Cortex of kidney (tissue), 1 donor: ENCODE results near the gene FRYL.

Experiments
- DNase-seq: peaks from one replicate; lab custom pipeline; 2025; lab: John Stamatoyannopoulos, UW

Gene FRYL

GRCh38 chr4:48604527-48604926, 175.6 kb downstream of the FRYL start:
- no peak for DNase-seq

- no peak for DNase-seq
These were observed 176.0 kb downstream of the FRYL start for GRCh38 chr4:48604041-48604440.

GRCh38 chr4:48603366-48604003, 176.6 kb downstream of the FRYL start:
- no peak for DNase-seq

DNA sequence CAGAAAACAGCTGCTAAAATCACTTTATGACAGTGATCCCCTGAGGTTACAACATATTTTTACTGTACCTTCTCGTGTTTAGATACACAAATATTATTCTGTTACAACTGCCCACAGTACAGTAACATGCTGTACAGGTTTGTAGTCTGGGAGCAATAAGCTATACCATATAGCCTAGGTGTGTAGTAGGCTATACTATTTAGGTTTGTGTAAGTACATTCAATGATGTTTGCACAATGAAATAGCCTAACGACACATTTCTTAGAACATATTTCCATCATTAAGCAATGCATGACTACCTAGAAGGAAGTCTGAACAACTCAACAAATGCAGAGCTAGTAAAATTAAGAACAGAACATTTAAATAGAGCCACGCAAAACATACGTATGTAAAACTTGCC, 177.3 kb downstream of the FRYL start:
- DNase-seq = no peak

DNA sequence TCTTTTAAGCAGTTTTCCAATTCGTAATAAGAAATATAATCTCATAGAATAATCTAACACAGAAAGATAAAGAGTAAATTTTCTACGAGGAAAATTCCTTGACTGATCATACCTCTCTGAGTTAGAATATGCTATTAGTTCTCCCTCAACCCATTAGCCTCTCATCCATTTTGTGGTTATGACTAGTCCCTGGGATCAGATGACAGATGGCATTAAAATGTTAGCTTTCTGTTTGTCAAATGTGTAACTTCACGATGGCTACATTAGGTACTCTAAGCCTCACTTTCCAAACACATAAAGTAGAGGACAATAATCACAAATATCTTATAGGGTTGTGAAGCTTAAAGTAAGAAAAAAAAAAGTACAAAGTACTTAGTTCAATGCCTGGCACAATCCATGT, 177.9 kb downstream of the FRYL start:
- DNase-seq = no peak

DNA sequence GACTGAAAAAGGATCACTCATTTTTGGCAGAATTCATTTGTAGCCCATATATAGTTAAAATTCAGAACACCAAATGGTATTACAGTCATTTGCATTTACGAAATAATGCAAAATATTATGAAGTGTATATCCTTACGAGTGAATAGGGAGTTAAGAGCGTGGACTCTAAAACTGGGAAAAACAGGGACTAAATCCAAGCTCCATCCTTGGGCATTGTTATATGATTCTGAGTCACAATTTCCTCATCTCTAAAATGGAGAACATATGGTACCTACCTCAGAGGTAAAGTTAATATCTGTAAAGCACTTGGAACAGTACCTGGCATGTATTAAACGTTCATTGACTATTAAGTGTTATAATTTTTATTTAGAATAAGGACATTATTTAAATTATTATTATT, 183.7 kb downstream of the FRYL start:
- no peak for DNase-seq

GRCh38 chr4:48594180-48594579, 185.9 kb downstream of the FRYL start:
- no peak for DNase-seq

DNA sequence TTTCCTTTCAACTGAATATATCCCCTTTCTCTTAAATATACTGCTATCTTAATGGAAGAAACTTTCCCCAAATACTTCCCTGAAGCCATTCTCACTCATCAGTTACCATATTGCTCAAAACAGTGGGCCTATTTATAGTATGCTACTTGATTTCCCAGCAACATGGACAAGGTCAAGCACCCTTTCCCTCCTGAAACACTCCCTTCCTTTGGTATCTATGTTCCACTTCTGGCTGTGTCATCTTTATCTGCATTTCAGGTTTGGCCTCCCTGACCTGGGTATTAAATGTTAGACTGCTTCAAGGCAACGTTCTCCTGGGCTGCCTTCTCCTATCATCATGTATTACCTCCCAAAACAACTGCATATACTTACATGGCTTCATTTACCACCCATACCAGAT, 188.7 kb downstream of the FRYL start:
- DNase-seq = no peak

DNA sequence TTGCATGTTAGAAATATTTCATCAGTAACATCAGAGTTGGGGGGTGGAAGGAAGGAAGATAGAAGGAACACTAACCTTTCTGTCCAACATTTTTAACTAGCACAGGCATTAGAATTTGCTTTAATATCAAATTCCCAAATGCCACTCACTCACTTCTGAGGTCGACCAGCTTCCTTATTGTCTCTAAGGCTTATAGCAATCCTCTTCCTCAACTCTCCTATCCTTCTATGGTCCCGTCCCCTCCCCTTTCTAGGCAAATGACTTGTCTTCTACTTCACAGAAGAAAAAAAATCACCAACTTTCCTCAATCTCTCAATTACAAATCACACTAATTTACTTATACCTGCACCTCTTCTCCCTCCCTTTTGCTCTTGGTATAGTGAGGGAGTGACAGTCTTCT, 189.2 kb downstream of the FRYL start:
- DNase-seq = no peak

DNA sequence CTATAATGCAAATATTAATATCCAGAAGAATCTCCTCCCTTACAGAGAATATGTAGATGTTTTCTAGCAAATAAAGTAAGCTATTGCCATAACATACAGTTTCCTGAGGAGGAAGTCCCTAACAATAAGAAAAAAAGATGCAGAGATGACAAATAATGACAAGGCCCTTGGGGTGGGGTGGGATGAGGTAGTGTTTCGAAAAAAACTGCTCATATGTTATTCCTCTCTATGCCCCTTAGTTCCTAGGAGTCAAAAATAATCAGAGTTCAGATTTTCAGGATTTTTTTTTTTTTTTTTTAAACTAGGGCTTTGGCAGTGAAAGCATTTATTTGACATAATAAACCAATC, 191.0 kb downstream of the FRYL start:
- DNase-seq = no peak

DNA sequence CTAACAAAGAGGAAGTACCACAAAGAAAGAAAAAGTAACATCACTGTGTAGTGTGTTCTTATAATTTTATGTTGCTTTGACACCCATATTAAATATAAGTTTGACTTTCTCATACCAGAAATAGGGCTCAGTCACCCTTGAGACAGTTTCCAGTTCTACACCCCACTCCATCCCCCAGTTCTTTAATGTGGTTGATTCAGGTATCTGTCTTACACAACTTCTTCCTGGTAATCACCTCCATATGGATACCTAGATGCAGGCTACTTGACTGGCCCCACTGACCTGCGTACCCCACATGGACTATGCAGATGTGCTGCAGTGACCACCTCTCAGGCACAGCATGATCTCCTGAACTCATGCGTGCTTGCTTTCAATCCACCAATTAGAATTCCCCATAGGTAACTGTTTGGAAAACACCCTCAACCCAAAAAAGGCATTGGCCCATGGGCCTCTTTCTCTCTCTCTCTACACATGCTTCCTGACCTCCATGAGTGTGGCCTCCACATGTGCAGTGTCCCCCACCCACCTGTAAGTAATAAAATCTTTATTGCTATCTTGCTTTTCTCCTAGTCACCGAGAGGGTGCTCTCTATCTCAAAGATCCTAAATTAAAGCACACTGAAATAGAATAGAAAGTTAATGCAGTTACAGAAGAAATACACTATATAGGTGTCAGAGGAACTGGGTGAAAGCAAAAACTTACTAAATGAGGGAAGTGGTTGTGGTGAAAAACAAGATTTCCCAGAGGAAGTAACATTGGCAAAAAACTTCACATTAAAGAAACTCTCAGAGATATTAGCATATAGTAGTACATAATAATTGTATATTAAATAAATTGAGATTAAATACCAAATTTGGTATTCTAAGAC, 191.6 kb downstream of the FRYL start:
- no peak for DNase-seq

GRCh38 chr4:48585401-48585800, 194.7 kb downstream of the FRYL start:
- DNase-seq = no peak

DNA sequence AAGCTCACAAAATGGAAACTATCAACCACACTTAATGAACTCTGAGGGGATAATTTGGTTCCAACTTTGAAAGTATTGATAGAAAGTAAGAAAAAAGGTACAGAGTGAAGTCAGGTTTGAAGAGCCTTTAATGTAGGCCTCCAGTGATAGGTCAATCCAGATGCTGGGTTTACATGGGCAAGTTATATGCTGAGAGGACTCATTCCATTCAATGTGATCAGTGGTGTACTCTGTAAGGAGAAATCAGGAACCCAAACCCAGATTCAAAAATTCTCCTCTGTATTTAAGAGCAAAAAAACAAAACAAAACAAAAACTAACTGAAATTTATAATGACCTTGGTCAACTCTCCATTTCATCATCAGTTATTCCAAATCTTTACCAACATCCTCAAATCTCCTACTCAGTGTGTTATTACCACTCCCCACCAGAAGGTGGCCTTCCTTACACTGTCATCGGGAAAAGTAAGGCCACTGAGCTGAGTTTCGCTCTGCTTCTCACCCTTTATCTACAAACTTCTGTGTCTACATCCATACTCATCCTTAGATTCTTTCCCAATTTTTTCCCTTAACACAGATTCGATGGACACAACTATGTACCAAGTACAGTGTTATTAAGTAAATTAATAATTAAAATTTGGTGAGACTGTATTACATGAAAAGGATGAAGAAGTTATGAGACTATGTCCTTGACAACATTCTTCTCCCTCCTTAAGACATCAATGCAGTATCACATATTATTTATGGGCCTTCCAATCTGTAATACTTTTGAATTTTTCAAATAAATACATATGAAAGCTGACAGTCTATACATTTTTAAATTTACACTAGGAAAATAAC, 201.7 kb downstream of the FRYL start:
- DNase-seq = no peak

GRCh38 chr4:48575964-48576363, 204.1 kb downstream of the FRYL start:
- DNase-seq = no peak

DNA sequence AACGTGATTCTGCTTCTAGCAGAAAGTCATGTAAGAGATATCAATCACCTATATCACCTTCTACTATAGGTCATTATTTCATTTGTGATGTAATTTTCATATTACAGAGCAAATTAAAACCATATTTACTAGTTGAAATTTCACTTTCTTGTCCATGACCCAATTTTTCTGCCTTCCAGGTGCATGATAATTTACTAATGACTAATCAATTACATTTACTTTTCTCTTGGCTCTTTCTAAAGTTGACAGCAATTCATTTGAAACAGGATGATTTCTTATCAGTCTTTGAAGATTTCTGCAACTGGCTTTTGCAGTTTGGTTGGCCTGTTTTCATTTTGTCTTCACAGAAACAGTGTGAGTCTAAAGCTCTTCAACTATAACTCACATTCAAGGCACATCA, 208.6 kb downstream of the FRYL start:
- DNase-seq = no peak

GRCh38 chr4:48570646-48571220, 209.3 kb downstream of the FRYL start:
- DNase-seq = no peak

- no peak for DNase-seq
These were observed 214.1 kb downstream of the FRYL start for GRCh38 chr4:48566034-48566384.

- no peak for DNase-seq
These were observed 214.6 kb downstream of the FRYL start for GRCh38 chr4:48565362-48566033.

DNA sequence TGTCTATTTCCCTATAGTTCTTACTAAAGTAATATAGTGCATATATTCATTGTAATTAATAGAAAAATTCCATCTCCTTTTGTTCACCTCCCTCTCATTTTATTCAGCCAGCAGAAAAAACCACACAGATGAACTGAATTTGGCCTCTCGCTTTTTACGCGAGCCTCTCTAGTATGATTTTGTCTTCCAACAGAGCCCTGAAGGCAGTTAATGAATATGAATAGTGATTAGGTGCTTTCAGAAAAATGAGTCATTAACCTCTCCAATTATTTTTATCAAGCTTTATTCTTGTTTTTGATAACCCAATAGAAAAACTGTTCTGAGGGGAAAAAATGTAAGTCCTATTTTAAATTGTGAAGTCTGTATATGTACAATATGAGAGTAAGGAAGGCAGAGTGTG, 215.9 kb downstream of the FRYL start:
- no peak for DNase-seq

DNA sequence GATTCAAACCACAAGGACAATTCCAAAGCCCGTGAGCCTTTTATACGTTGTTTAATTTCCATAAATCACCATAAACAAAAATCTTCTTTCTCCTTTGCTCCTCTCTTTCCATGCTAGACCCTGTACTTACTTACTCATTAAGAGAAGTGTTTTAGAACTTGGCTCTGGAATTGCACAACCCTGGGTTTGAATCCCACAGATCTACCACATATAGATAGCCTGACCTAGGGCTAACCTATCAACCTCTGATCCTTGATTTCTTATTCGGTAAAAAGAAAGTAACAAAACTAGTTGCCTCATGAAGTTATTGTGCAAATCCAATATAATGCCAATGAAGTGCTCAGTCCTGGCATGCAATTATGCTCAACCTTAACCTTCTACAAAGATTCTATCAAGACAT, 221.3 kb downstream of the FRYL start:
- no peak for DNase-seq

GRCh38 chr4:48558026-48558425, 222.1 kb downstream of the FRYL start:
- DNase-seq = no peak

- no peak for DNase-seq
These were observed 222.6 kb downstream of the FRYL start for GRCh38 chr4:48557478-48557877.
